GM12865 (cell line): ENCODE data around the gene C6orf136.

Source experiments
- DNase-seq: peaks from one replicate; pipeline ENCODE4 v3.0.0; 2010; ENCODE audit warnings: low read depth
- H3K4me3 ChIP-seq: 2 replicates; pipeline ENCODE4 v1.5.1; 2011; ENCODE audit warnings: mild to moderate bottlenecking, low read depth, low read length, control low read depth
- TF ChIP-seq, protein P1 (sequence below): IDR thresholded peaks from 2 replicates; pipeline ENCODE4 v1.5.1; 2011; ENCODE audit warnings: low read length, control low read depth, low read depth, inconsistent platforms; ENCODE audit not compliant: insufficient read depth; ENCODE audit errors: missing control alignments

C6orf136 gene

DNA sequence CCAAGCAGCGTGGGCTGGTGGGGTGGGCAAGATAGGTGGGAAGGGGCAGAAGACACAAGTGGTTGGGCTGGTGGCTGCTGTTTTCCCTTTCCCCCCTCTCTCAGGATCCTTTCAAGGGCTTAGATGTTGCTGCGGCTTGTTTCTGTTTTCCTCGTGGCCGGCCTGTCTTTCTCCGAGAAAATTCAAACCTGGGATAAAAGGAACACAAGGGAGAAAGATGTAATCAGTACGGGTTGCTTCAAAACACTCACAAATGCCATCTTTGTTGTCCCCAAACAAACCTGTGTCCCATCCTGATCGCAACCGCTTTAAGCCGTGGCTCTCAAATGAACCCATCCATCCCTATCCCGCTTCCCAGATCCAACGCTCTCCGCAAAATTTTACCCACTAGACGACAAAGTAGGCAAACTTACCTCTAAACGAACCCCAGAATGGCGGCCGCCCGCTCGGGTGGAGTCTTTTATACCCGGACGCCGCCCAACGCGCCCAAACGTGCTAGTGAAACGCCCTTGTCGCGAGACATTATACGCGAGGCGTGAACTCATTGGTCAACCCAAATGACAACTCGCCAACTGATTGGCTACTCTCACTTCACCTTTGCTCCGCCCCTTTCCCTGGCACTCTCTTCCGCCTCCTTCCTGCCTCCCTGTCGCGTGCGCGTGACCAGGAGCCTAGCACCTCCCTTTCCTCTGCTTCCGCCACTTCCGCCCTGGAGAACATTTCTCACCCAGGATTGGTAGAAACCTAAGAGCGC lies 29.9 kb upstream of the C6orf136 start, which contains the start of gene PPP1R10:
PPP1R10 (minus strand) TSS at position 433 of the 754 bp plus-strand sequence. CDS start 7,299 bp downstream, outside the sequence.
- DNase-seq = peak; percentile 100
- H3K4me3 ChIP-seq = peak within 1 kb of the TSS; percentile 86
- TF ChIP-seq, protein P1, sequence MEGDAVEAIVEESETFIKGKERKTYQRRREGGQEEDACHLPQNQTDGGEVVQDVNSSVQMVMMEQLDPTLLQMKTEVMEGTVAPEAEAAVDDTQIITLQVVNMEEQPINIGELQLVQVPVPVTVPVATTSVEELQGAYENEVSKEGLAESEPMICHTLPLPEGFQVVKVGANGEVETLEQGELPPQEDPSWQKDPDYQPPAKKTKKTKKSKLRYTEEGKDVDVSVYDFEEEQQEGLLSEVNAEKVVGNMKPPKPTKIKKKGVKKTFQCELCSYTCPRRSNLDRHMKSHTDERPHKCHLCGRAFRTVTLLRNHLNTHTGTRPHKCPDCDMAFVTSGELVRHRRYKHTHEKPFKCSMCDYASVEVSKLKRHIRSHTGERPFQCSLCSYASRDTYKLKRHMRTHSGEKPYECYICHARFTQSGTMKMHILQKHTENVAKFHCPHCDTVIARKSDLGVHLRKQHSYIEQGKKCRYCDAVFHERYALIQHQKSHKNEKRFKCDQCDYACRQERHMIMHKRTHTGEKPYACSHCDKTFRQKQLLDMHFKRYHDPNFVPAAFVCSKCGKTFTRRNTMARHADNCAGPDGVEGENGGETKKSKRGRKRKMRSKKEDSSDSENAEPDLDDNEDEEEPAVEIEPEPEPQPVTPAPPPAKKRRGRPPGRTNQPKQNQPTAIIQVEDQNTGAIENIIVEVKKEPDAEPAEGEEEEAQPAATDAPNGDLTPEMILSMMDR = no peak

DNA sequence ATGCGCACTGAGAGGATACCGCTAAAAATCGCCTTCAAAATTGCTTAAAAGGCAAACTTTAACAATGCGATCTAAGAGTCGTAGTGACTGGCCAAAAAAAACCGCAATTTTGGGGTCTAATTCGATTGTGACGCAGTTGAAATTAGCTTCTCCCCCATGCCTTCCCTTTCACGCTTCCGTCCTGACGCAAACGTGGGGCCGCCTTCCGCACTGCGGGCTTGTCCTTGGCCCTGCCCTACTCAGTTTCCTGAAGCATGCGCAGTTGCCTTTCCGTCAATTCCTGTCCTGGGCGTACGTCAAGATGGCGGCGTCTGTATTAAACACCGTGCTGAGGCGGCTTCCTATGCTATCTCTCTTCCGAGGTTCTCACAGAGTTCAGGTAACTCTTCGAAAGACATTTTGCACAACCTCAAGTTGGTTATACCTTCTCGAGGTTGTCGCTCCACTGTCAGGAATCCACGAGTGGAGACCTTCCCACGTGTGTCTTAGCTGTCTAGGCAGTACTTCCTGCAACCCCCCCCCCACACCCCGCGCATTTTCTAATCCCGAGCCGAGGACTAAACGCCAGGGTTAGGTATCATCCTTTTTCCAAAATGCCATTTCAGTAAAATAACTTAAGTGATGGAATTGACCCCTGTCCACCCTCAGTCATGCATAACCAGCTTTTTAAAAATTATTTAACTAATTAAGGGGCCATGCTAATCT lies 29.2 kb upstream of the C6orf136 start, which contains the start of gene MRPS18B:
MRPS18B (plus strand) TSS at position 276 of the 705 bp plus-strand sequence; CDS start at position 302, 26 bp downstream.
- H3K4me3 ChIP-seq = peak within 1 kb of the TSS; percentile 86
- peak; percentile 99 for DNase-seq
- TF ChIP-seq, protein P1 = no peak

DNA sequence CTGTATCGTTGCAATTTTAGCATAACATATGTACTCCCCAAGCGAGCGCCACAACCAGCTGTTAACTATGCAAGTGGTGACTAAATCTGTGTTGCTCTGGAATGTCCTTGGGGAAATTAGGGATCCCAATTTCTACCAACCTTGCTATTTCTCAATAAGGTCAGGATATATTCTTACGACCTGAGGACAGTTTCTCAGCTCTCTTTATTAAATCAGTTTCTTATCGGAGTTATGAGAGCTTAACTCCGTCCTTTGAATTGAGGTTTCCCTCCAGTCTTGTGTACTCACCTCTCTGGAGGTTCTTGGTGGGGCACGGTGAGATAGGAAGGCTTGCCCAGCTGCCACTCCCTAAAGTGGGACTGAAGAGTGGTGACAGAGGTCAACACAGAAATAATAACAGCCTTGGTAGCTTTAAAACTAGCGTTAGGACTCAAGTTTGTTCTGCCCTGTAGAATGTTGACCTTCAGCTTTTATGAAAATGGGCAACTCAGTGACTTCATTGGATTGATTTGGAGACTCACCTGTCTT lies 28.6 kb upstream of the C6orf136 start:
- H3K4me3 ChIP-seq = peak overlapping the region; percentile 83
- peak; percentile 35 for DNase-seq
- TF ChIP-seq, protein P1 = no peak

DNA sequence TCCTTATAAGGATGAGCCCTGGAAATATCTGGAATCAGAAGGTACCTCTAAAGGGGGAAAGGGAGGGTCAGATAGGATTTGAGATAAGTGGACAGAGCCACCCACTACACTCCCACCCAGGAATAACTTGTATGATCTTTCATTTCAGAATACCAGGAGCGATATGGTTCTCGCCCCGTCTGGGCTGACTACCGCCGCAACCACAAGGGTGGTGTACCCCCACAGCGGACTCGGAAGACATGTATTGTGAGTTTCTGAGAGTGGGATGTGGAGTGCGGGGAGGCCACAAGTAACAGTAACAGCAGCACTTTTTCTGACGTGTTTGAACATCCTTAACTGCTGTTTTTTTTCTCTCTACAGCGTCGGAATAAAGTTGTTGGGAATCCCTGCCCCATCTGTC lies 27.4 kb upstream of the C6orf136 start:
- no peak for DNase-seq
- TF ChIP-seq, protein P1 = no peak
- no peak overlapping the region for H3K4me3 ChIP-seq

DNA sequence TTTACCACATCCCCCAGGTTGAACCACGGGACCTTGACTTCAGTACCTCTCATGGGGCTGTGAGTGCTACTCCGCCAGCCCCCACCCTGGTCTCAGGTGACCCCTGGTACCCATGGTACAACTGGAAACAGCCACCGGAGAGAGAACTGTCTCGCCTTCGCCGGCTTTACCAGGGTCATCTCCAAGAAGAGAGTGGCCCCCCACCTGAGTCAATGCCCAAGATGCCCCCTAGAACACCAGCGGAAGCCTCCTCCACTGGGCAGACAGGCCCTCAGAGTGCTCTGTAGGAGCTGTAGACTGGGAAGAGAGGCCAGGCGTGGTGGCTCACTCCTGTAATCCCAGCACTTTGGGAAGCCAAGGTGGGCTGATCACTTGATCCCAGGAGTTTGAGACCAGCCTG lies 21.4 kb upstream of the C6orf136 start:
- no peak overlapping the region for H3K4me3 ChIP-seq
- TF ChIP-seq, protein P1 = no peak
- no peak for DNase-seq

DNA sequence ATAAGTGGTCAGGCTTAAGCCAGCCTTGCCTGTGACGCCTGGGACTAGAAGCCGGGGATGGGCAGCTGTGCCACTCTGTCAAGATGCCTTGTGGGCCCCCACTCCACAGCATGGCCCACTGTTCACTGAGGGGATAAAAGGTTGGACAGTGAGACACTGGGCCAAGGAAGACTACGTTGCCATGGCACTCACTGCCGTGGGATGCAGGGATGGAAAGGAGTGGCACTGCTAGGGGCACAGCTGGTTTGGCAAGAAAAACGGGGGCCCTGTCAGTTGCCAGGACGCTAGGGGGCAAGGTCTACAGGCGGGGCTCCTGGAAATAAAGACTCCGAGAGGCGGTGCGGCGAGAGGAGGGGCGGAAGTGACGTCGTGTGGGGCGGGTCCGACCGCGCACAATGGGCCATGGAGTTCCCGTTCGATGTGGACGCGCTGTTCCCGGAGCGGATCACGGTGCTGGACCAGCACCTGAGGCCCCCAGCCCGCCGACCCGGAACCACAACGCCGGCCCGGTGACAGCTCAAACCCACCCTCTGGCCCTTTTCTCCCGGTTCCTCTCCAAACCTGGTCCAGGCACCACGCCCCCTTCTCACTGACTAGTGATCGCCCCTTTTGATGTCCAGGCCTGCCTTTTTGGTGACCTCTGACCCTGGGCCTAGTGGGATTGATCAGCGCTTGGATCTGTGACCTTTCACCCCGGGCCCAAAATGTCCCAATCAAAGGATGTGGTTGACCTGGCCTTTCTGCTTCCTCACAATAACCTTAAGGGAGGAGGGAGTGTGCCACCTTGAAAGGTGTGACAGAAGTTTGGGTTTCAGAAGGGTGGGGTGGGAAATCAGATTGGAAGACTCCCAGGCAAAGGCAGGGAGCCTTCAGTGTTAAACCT lies 20.2 kb upstream of the C6orf136 start, which contains the start of gene ATAT1:
ATAT1 (plus strand) TSS at position 391 of the 883 bp plus-strand sequence.
- H3K4me3 ChIP-seq = peak within 1 kb of the TSS; percentile 68
- TF ChIP-seq, protein P1 = peak; percentile 52
- DNase-seq = peak; percentile 85
